NOMO-1 (cell line): ENCODE measurements around the gene FAM210A.

ENCODE experiments used
- DNase-seq, 2 experiments: peaks; one replicate each; lab custom pipeline; 2025; ENCODE audit not compliant: unreplicated experiment in 2 of 2; lab: John Stamatoyannopoulos, UW

FAM210A gene

GRCh38 chr18:13649397-13650390, 76.7 kb downstream of the FAM210A start:
- no peak for DNase-seq

DNA sequence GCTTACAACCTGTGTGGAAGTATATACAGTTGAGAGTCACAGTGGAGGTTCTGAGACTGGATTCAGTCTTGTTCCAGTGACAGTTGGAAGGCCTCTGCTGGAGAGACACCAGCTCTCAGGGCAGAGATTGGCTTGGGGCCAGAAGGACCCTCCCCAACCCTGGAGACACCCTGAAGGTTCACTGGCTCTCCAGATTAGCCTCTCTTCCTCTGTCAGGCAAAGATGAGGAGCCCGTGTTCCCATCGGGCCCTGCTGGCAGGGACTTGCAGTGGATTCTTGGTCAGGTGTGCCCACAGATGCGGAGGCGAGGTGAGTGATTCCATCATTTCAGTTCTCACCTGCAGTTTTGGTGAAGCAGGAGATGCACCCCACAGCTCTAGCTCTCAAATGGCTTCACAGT, 78.6 kb downstream of the FAM210A start:
- DNase-seq: no peak

- DNase-seq: no peak
Measured at GRCh38 chr18:13646633-13647032, 79.7 kb downstream of the FAM210A start.

- DNase-seq: no peak
Measured at GRCh38 chr18:13645093-13645492, 81.3 kb downstream of the FAM210A start.

DNA sequence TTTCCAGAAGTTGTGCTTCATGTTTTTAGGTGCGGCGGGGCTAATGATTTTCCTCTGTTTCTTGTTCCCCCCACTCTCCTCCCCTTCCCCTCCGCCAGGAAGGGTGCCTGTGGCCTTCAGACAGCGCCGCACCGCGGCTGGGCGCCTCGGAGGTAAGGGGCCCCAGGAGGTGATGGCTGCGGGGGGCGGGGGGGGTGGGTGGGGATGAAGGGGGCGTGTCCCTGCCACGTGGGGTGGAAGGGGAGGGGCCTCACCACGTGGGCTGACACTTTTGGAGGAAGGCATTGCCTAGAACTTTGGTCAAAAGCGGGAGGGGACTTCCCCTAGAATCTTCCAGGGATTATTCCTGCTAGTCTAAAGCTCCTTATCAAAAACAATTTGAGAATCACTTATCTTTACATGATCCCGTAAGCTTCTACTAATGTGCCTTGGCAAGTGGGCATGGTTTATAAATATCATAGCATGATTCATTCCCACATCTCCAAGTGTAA, 83.1 kb downstream of the FAM210A start:
- DNase-seq: no peak

DNA sequence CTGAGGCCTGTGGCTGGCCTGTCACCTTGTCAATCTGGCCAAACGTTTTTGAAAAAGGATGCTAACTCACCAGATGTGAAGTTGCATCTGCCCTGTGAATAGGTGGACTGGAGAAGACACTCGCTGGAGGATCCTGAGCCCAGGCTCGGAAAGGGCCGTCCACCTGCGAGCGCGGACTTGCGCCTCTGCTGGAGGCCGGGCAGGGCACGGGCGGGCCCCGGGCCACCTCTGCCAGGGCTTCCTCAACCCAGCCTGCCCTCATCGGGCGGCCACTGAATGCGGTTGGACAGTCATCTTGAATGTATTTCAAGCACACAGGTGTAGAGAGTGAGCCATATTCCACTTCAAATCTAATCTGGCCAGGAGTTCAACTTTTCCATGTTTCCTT, 83.9 kb downstream of the FAM210A start:
- no peak for DNase-seq

DNA sequence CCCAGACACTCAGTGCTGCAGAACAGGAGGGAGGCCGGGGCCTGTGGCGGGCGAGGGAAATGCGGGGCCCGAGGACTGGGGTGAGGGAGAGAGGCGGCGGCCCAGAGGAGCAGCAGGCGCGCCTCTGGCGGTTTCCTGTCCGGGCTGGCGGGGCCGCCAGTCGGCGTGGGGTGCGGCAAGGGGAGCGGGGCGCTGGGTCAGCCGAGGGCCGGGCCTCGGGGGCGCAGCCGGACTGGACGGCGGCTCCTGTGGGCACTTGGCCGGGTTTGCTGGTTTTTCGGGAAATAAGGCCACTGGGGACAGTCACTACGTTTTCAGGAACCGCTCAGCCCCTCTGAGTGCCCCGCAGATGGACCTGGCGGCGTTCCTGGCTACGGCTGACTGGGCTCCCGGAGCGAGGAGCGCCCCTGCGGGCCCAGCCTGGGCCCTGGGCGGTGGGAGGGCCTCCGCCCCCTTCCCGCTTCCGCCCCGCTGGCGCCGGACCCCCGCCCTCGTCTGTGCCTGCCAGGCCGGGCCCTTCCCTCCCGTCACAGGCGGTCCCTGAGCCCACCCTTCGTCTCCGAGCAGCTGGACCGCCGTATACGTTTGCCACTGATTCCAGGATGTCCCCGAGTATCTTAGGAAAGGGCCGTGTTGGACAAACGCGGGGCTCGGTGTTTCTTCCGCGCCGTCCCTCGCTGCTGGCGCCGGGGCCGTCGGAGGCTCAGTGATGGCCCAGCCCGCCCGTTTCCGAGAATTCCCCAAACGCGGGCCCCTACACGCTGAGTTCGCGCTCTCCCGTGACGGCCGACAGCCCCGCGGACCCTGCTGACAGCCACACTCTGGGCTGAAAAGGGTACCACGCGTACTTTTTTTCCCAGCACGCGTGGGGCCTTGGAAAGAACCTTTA, 84.6 kb downstream of the FAM210A start:
- DNase-seq: no peak

DNA sequence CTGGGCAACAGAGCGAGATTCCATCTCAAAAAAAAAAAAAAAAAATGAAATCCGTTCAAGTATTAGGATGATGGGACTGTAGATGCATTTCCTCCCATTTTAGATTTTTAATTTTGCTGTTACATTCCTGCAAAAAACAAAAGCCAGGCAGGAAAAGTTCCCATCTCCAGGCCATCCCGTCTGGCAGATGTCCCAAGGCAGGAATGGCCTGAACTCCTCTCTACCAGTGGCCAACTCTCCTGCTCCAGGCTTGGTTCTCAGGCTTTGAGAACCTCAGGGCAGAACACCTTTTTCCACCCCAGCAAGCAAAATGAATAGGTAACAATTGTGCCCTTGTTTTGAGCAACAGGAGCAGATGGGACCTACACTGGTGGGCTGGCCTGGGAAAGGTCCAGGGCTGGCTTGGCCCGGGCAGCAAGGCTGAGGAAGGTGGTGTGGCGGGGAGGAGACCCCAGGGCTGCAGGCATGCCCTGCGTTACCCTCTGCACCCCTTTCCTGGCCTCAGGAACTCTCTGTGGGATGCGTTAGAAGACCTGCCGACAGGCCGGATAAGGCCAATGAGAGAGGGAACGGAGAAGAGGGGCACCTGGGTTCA, 86.0 kb downstream of the FAM210A start:
- DNase-seq: no peak

DNA sequence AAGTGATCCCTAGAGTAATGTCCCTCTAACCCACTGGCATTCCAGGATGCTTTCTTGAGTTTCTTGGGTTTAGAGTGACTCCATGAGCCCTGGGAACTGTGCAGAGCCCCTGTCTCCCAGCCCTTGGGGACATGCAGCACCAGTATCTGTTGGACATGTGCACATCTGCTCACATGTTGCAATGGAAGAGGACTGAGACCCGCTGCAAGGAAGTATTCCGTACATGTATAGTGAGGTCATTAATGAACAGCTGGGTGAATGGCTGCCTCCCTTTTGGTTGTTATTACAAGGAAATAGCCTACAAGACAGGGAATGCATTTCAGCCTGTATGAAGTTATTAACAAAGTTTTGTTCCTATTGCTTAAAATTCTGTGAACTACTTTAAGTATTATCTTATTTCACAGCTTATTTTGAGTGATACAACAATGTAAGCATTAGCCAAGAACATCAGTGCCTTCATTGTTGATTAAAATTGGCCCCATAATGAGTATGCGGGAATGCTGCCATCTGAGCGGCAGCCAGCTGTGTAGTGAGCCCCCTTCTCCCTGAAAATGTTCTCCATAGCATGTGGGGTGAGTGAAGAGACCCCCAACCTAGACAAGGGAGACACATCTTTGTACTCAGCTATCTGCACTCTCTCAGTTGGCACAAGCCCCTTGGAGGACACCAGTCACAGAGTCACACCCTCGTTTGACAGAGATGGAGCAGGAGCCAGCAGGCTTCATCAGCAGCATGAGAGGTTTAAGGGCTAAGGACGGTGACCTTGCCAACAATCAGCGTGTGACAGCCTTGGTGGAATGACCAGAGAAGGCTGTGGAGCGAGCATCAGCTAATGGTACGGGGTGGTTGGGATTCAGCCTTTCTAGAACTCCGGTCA, 87.4 kb downstream of the FAM210A start:
- DNase-seq: no peak

- no peak for DNase-seq
Measured at GRCh38 chr18:13635046-13635445, 91.3 kb downstream of the FAM210A start.

DNA sequence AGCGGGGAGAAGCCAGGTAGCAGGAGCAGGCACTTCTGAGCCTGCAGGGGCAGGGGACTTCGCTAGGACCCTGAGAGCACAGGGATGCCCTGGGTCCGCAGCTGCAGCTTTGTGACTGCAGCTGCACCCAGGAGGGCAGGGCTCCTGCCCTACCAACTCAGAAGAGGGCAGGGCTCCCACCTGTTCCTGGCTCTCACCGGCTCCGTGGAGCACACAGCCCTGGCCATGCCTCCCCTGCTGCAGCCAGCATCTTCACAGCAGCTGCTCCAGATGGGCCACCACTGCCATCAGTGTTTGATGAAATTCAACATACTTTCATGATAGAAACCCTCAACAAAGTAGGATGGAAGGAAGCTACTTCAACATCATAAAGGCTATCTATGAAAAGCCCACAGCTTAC, 92.7 kb downstream of the FAM210A start:
- DNase-seq: no peak

DNA sequence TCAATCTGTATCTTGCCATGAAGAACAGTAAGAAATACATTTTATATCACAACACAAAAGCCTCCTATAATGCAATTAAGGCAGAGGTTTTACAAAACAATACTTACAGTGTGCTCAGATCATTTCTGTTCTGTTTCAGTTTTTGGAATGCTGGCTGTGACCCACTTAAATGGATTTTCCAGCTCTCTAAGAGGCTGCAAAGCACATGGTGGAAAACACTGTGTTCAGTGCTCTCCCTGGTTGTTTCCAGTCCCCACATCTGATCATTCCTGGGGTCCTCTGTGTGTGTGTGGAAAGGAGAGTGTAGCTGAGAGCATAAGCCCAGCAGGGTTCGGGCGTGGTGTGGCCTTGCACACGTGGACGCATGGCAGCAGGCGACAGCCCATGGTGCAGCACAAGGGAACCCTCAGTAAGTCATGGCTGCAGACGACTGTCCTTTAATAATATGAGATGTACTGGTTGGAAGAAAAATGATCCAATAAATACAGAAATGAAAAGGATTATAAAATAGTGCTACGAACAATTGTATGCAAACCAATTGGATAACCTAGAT, 95.6 kb downstream of the FAM210A start:
- DNase-seq: no peak

DNA sequence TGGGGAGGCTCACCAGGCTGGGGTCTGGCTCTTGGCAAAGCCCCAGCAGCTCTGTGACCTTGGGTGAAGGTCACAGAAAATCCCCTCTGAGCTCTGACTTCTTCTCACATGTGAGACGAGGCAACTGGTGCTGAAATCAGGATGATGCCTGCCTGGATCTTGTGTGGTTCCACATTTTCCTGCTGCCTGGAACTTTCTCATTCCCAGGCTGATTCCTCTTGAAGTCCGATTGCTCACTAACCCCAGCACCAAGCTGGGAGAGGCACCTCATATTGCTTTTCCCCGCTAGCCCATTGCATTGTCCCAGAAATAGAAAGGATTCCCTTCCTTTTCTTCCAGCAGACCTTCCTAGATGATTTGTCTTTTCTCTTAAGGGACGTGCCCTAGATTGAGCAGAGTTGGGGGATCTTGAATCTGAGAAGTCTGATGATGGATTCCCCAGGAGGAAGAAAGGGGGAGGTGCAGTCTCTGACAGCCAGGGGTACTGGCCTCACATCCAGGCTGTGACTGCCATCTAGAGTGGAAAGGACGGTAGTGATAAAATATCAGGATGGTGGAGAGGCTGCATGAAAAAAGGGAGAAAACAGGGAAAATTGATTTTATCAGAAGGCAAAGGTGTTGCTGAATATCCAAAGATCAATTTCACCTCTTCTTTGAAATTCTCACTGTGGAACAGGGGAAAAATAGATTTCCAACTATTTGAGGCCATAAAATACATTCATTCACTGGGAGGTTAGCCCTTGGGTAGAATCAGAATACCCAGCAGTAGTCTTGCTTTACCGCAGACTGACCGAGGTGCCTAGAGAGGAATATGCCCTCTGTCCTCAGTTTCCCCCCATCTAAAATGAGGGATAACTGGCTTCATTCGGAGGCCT, 96.3 kb downstream of the FAM210A start:
- DNase-seq: peak; percentile 15 to 67

- no peak for DNase-seq
Measured at GRCh38 chr18:13628211-13628610, 98.1 kb downstream of the FAM210A start.

GRCh38 chr18:13627639-13628038, 98.7 kb downstream of the FAM210A start:
- DNase-seq: no peak

DNA sequence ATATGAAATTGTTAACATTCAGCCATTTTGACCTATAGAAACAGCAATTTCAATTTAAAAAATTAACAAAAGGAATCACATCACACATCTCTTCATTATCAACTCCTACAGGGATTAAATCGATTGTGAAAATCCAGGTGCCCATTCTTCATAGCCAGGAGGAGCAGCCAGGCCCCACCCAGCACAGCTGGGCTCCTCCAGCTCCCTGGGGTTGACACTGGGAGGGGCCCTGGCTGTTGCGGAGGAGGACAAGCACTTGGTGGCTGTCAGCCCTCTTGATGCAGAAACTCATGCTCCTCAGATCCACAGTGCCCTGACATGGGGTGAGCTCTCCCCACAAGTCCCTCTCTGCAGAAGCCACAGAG, 99.8 kb downstream of the FAM210A start:
- no peak for DNase-seq

- no peak for DNase-seq
Measured at GRCh38 chr18:13625843-13626543, 100.4 kb downstream of the FAM210A start.

DNA sequence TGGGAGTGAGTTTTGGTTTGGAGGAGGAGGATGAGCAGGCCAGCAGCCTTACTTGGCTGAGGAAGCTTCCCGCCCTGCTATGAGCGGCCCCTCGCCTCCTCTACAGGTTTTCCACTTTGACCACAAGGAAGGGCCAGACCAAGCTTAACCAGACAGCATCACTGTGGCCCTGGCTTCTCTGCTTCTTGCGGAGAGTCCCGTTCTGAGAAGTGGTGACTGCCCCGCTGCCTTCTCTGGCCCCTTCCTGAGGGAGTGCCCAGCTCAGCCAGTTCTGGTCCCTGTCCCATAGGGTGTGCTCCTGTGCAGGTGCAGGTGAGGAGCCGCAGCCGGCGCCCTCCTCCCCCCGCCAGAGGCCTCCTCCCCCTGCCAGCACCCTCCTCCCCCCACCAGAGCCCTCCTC, 101.0 kb downstream of the FAM210A start:
- DNase-seq: no peak
